EH (cell line): ENCODE data around the gene SSC5D.
"Not testable (repeated sequence)": the region's sequence is repeated elsewhere in the genome, so short reads cannot be mapped to it uniquely, and the experiment has no call there.

Source experiments
- DNase-seq: peaks from one replicate; pipeline ENCODE4 v3.0.0-alpha.2; 2015; ENCODE audit warnings: low read depth

Gene SSC5D

GRCh38 chr19:55486971-55487923 is 989 bp upstream of the SSC5D start:
- peak; percentile 98 for DNase-seq

GRCh38 chr19:55488986-55489710 is 912 bp downstream of the SSC5D start:
- DNase-seq: peak; percentile 60

GRCh38 chr19:55489711-55490477 is 1.7 kb downstream of the SSC5D start:
- DNase-seq: peak; percentile 26

GRCh38 chr19:55490478-55491432 is 2.5 kb downstream of the SSC5D start:
- DNase-seq: no peak

GRCh38 chr19:55491546-55492360 is 3.5 kb downstream of the SSC5D start:
- no peak for DNase-seq

- DNase-seq: no peak
These were observed 4.2 kb downstream of the SSC5D start for GRCh38 chr19:55492362-55492944.

GRCh38 chr19:55493052-55493644 is 4.9 kb downstream of the SSC5D start:
- peak; percentile 89 for DNase-seq

- no peak for DNase-seq
These were observed 5.5 kb downstream of the SSC5D start for GRCh38 chr19:55493645-55494171.

- peak; percentile 89 for DNase-seq
These were observed 6.0 kb downstream of the SSC5D start for GRCh38 chr19:55494172-55494761.

- DNase-seq: no peak
These were observed 7.6 kb downstream of the SSC5D start for GRCh38 chr19:55495646-55496349.

- not testable (repeated sequence) for DNase-seq
These were observed 8.6 kb downstream of the SSC5D start for GRCh38 chr19:55496820-55497219.

- DNase-seq: no peak
These were observed 9.5 kb downstream of the SSC5D start for GRCh38 chr19:55497763-55498162.

- DNase-seq: no peak
These were observed 10.1 kb downstream of the SSC5D start for GRCh38 chr19:55498246-55498840.

- DNase-seq: no peak
These were observed 12.2 kb downstream of the SSC5D start for GRCh38 chr19:55500368-55500952.

GRCh38 chr19:55502197-55502952 is 14.1 kb downstream of the SSC5D start:
- DNase-seq: no peak

GRCh38 chr19:55503157-55503501 is 14.9 kb downstream of the SSC5D start:
- no peak for DNase-seq
